ENCODE measurements around the gene CYP2A6. TPM values are rescaled to one million over a fixed set of nuclear protein-coding genes. Genes with fewer than 3 reads are reported as not detected.
"Not testable (repeated sequence)": the region's sequence is repeated elsewhere in the genome, so short reads cannot be mapped to it uniquely, and the experiment has no call there.

Gene CYP2A6
- total and polyA plus RNA-seq, 4 donors: 0.38 TPM; not detected in 3

GRCh38 chr19:40862333-40862732 lies 12.1 kb upstream of the CYP2A6 start:
- Histone ChIP-seq H3K27me3 (ENCODE audit: control insufficient read depth in 1 of 2, insufficient read depth in 2 of 2, low read length in 1 of 2) (no peaks in the 10 kb centered on the region), H3K4me3 (ENCODE audit: low read length in 2 of 2) (no peak overlapping the region), H3K4me1 (ENCODE audit: control insufficient read depth in 1 of 2, insufficient read depth in 2 of 2, low read length in 2 of 2) (no peaks in the 10 kb centered on the region), H3K9me3 (ENCODE audit: control insufficient read depth, low read length) (no peaks in the 10 kb centered on the region), H3K36me3 (ENCODE audit: control insufficient read depth in 1 of 2, insufficient read depth in 2 of 2, low read length in 1 of 2) (no peaks in the 10 kb centered on the region), H3K27ac (ENCODE audit: low read depth in 1 of 2, low read length in 2 of 2) (no peak overlapping the region)
- ATAC-seq (ENCODE audit: low FRiP score) (no peak), DNase-seq (no peak)
- intact Hi-C loops (cut with DNase I): no loop called here
- WGBS, 2 donors: 87 to 93% methylated on average over 3 of the region's 3 CpGs

GRCh38 chr19:40858109-40858508 lies 7.9 kb upstream of the CYP2A6 start:
- 89 to 90% methylated on average over 5 of the region's 5 CpGs for WGBS, 2 donors
- DNase-seq (no peak), ATAC-seq (ENCODE audit: low FRiP score) (no peak)
- intact Hi-C loops (cut with DNase I): no loop called here
- no peaks in the 10 kb centered on the region for H3K27me3 ChIP-seq (ENCODE audit: control insufficient read depth in 1 of 2, insufficient read depth in 2 of 2, low read length in 1 of 2)
- H3K27ac ChIP-seq (ENCODE audit: low read depth in 1 of 2, low read length in 2 of 2): no peak overlapping the region
- H3K4me1 ChIP-seq (ENCODE audit: control insufficient read depth in 1 of 2, insufficient read depth in 2 of 2, low read length in 2 of 2): no peaks in the 10 kb centered on the region
- no peak overlapping the region for H3K4me3 ChIP-seq (ENCODE audit: low read length in 2 of 2)
- no peaks in the 10 kb centered on the region for H3K36me3 ChIP-seq (ENCODE audit: control insufficient read depth in 1 of 2, insufficient read depth in 2 of 2, low read length in 1 of 2)
- no peaks in the 10 kb centered on the region for H3K9me3 ChIP-seq (ENCODE audit: control insufficient read depth, low read length)

- DNase-seq; H3K4me1 ChIP-seq (ENCODE audit: control insufficient read depth in 1 of 2, insufficient read depth in 2 of 2, low read length in 2 of 2); H3K4me3 ChIP-seq (ENCODE audit: low read length in 2 of 2); H3K36me3 ChIP-seq (ENCODE audit: control insufficient read depth in 1 of 2, insufficient read depth in 2 of 2, low read length in 1 of 2); H3K27me3 ChIP-seq (ENCODE audit: control insufficient read depth in 1 of 2, insufficient read depth in 2 of 2, low read length in 1 of 2); H3K9me3 ChIP-seq (ENCODE audit: control insufficient read depth, low read length); H3K27ac ChIP-seq (ENCODE audit: low read depth in 1 of 2, low read length in 2 of 2); intact Hi-C loops (cut with DNase I): not testable (repeated sequence)
- peak; percentile 16 for ATAC-seq (ENCODE audit: low FRiP score)
- WGBS, 2 donors: 64 to 66% methylated on average over 2 of the region's 3 CpGs
Measured at GRCh38 chr19:40852467-40853152, 2.4 kb upstream of the CYP2A6 start.

- ATAC-seq (ENCODE audit: low FRiP score); H3K27ac ChIP-seq (ENCODE audit: low read depth in 1 of 2, low read length in 2 of 2); H3K4me1 ChIP-seq (ENCODE audit: control insufficient read depth in 1 of 2, insufficient read depth in 2 of 2, low read length in 2 of 2); DNase-seq; H3K27me3 ChIP-seq (ENCODE audit: control insufficient read depth in 1 of 2, insufficient read depth in 2 of 2, low read length in 1 of 2); H3K9me3 ChIP-seq (ENCODE audit: control insufficient read depth, low read length); intact Hi-C loops (cut with DNase I); H3K36me3 ChIP-seq (ENCODE audit: control insufficient read depth in 1 of 2, insufficient read depth in 2 of 2, low read length in 1 of 2); H3K4me3 ChIP-seq (ENCODE audit: low read length in 2 of 2): not testable (repeated sequence)
- 82% methylated on average over 7 to 8 of the region's 8 CpGs for WGBS, 2 donors
Measured at GRCh38 chr19:40846722-40847121, 3.5 kb downstream of the CYP2A6 start.

- H3K4me1 ChIP-seq (ENCODE audit: control insufficient read depth in 1 of 2, insufficient read depth in 2 of 2, low read length in 2 of 2); DNase-seq; H3K4me3 ChIP-seq (ENCODE audit: low read length in 2 of 2); H3K27ac ChIP-seq (ENCODE audit: low read depth in 1 of 2, low read length in 2 of 2); intact Hi-C loops (cut with DNase I); H3K27me3 ChIP-seq (ENCODE audit: control insufficient read depth in 1 of 2, insufficient read depth in 2 of 2, low read length in 1 of 2); H3K36me3 ChIP-seq (ENCODE audit: control insufficient read depth in 1 of 2, insufficient read depth in 2 of 2, low read length in 1 of 2); H3K9me3 ChIP-seq (ENCODE audit: control insufficient read depth, low read length): not testable (repeated sequence)
- 4 to 6% methylated on average over 14 to 16 of the region's 19 CpGs for WGBS, 2 donors
- peak; percentile 70 for ATAC-seq (ENCODE audit: low FRiP score)
Measured at GRCh38 chr19:40843653-40844052, 6.6 kb downstream of the CYP2A6 start.

- ATAC-seq (ENCODE audit: low FRiP score); H3K9me3 ChIP-seq (ENCODE audit: control insufficient read depth, low read length); intact Hi-C loops (cut with DNase I); H3K4me1 ChIP-seq (ENCODE audit: control insufficient read depth in 1 of 2, insufficient read depth in 2 of 2, low read length in 2 of 2); DNase-seq; H3K27ac ChIP-seq (ENCODE audit: low read depth in 1 of 2, low read length in 2 of 2); H3K27me3 ChIP-seq (ENCODE audit: control insufficient read depth in 1 of 2, insufficient read depth in 2 of 2, low read length in 1 of 2); H3K4me3 ChIP-seq (ENCODE audit: low read length in 2 of 2); H3K36me3 ChIP-seq (ENCODE audit: control insufficient read depth in 1 of 2, insufficient read depth in 2 of 2, low read length in 1 of 2): not testable (repeated sequence)
- 55 to 60% methylated on average over 9 to 10 of the region's 12 CpGs for WGBS, 2 donors
Measured at GRCh38 chr19:40842997-40843652, 7.1 kb downstream of the CYP2A6 start.

GRCh38 chr19:40842012-40842411 lies 8.2 kb downstream of the CYP2A6 start:
- H3K9me3 ChIP-seq (ENCODE audit: control insufficient read depth, low read length); H3K27ac ChIP-seq (ENCODE audit: low read depth in 1 of 2, low read length in 2 of 2); H3K4me3 ChIP-seq (ENCODE audit: low read length in 2 of 2); DNase-seq; H3K36me3 ChIP-seq (ENCODE audit: control insufficient read depth in 1 of 2, insufficient read depth in 2 of 2, low read length in 1 of 2); H3K27me3 ChIP-seq (ENCODE audit: control insufficient read depth in 1 of 2, insufficient read depth in 2 of 2, low read length in 1 of 2); ATAC-seq (ENCODE audit: low FRiP score); intact Hi-C loops (cut with DNase I); H3K4me1 ChIP-seq (ENCODE audit: control insufficient read depth in 1 of 2, insufficient read depth in 2 of 2, low read length in 2 of 2): not testable (repeated sequence)
- WGBS, 2 donors: 93 to 94% methylated on average over 2 to 3 of the region's 3 CpGs

- H3K27ac ChIP-seq (ENCODE audit: low read depth in 1 of 2, low read length in 2 of 2); ATAC-seq (ENCODE audit: low FRiP score); H3K9me3 ChIP-seq (ENCODE audit: control insufficient read depth, low read length); H3K36me3 ChIP-seq (ENCODE audit: control insufficient read depth in 1 of 2, insufficient read depth in 2 of 2, low read length in 1 of 2); H3K27me3 ChIP-seq (ENCODE audit: control insufficient read depth in 1 of 2, insufficient read depth in 2 of 2, low read length in 1 of 2); intact Hi-C loops (cut with DNase I); H3K4me3 ChIP-seq (ENCODE audit: low read length in 2 of 2); H3K4me1 ChIP-seq (ENCODE audit: control insufficient read depth in 1 of 2, insufficient read depth in 2 of 2, low read length in 2 of 2); DNase-seq: not testable (repeated sequence)
- 57 to 67% methylated on average over 1 of the region's 1 CpG for WGBS, 2 donors
Measured at GRCh38 chr19:40838477-40838876, 11.8 kb downstream of the CYP2A6 start.

All from aorta (tissue), 5 donors.